ENCODE results near the gene MAP2K7.

The MAP2K7 gene

GRCh38 chr19:7932276-7932929 is 28.7 kb downstream of the MAP2K7 start:
- no peaks in the 10 kb centered on the region for H3K27me3 ChIP-seq (ENCODE audit: control insufficient read depth, insufficient read depth, low read length)
- no peak overlapping the region for H3K4me2 ChIP-seq (ENCODE audit: low read length)
- H3K36me3 ChIP-seq (ENCODE audit: insufficient read depth, low read length): peaks cover 51% of the 10 kb centered on the region
- H3K9me3 ChIP-seq (replicated peaks; ENCODE audit: low read length): no peaks in the 10 kb centered on the region
- H3K9ac ChIP-seq (ENCODE audit: low read depth, low read length): no peak overlapping the region
- no peak overlapping the region for H3K4me3 ChIP-seq (ENCODE audit: low read length)
- H3K4me1 ChIP-seq (ENCODE audit: control insufficient read depth, insufficient read depth, low read length): peaks cover 30% of the 10 kb centered on the region

DNA sequence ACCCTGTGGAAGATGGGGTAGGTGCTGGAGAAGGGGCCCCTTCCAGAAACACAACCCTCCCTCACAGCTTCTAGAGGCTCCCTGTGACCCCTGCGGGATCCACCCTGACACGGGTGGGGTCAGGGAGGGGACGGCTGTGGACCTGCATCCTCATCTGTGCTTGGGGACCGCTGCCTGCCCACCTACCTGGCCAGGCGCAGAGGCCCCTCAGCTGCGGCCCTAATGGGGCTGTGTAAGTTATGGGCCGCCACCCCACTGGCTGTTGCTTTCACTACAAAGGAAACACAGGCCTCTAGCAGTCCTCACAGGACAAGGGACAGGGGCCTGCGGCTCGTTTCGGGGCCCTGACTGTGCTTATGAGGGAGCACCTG is 29.2 kb downstream of the MAP2K7 start:
- Histone ChIP-seq H3K36me3 (ENCODE audit: insufficient read depth, low read length) (peaks cover 56% of the 10 kb centered on the region), H3K9me3 (replicated peaks; ENCODE audit: low read length) (no peaks in the 10 kb centered on the region), H3K27me3 (ENCODE audit: control insufficient read depth, insufficient read depth, low read length) (no peaks in the 10 kb centered on the region), H3K4me1 (ENCODE audit: control insufficient read depth, insufficient read depth, low read length) (peaks cover 25% of the 10 kb centered on the region), H3K4me2 (ENCODE audit: low read length) (no peak overlapping the region), H3K9ac (ENCODE audit: low read depth, low read length) (no peak overlapping the region), H3K4me3 (ENCODE audit: low read length) (no peak overlapping the region)

DNA sequence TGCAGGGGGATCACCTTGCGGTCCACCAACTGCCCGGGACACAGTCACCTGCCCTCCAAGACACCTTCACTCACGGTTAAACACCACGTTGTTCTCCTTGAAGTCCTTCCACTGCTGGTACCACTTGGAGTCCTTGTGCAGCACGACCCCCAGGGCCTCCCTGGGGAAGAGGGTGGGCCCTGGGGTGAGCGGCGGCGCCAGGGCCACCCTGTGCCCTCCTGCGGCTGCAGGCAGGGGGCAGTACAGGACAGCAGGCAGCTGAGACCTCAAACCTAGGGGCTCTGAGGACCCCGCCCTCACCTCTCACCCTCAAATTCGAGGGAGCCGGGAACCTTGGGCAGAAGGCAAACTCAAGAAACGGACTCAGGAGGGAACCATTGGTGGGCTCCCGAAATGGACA is 29.7 kb downstream of the MAP2K7 start:
- H3K36me3 ChIP-seq (ENCODE audit: insufficient read depth, low read length): peaks cover 57% of the 10 kb centered on the region
- no peak overlapping the region for H3K4me2 ChIP-seq (ENCODE audit: low read length)

DNA sequence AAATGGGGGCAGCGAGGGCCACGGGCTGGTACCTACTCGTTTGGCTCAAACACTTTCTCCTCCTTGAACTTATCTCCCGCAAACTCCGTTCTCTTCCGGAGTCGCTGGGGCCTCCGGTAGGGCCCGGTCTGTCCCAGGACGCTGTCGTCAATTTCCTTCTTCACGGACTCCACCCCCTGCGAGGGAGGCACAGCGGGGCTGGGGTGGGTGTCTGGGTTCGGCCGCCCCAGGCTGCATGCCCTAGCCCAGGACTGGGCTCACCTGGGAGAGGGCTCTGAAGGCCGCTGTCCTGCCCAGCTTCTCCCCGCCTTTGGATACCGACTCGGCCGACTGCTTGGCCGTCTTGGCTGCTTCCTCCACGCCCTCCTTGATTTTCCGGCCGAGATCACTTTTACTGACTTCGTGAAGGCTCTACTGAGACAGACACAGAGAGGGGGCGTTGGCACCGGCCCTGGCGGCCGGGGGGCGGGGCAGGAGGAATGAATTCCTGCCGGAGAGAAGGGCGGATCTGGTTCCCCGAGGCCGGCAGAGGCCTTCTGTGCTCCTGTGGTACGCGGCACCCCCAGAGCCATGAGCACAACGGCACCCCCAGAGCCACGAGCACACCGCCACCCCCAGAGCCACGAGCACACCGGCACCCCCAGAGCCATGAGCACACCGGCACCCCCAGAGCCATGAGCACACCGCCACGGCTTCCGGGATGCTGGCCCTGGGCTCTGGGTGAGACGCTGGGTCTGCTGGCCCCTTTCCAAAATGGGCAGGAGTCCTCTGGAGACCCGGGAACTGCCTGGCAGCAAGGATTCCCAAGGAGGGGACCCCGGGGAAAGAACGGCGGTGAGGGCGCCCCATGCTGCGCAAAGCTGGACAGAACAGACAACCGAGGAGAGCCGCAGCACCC is 30.4 kb downstream of the MAP2K7 start:
- Histone ChIP-seq H3K4me1 (ENCODE audit: control insufficient read depth, insufficient read depth, low read length) (peaks cover 15% of the 10 kb centered on the region), H3K9ac (ENCODE audit: low read depth, low read length) (no peak overlapping the region), H3K27me3 (ENCODE audit: control insufficient read depth, insufficient read depth, low read length) (no peaks in the 10 kb centered on the region), H3K9me3 (replicated peaks; ENCODE audit: low read length) (no peaks in the 10 kb centered on the region), H3K4me2 (ENCODE audit: low read length) (no peak overlapping the region), H3K4me3 (ENCODE audit: low read length) (no peak overlapping the region), H3K36me3 (ENCODE audit: insufficient read depth, low read length) (peaks cover 60% of the 10 kb centered on the region)

More for the DNA sequence above, 29.7 kb downstream of the MAP2K7 start:
- no peak overlapping the region for H3K4me3 ChIP-seq (ENCODE audit: low read length)
- H3K4me1 ChIP-seq (ENCODE audit: control insufficient read depth, insufficient read depth, low read length): peaks cover 20% of the 10 kb centered on the region
- H3K27me3 ChIP-seq (ENCODE audit: control insufficient read depth, insufficient read depth, low read length): no peaks in the 10 kb centered on the region
- no peaks in the 10 kb centered on the region for H3K9me3 ChIP-seq (replicated peaks; ENCODE audit: low read length)
- H3K9ac ChIP-seq (ENCODE audit: low read depth, low read length): no peak overlapping the region

DNA sequence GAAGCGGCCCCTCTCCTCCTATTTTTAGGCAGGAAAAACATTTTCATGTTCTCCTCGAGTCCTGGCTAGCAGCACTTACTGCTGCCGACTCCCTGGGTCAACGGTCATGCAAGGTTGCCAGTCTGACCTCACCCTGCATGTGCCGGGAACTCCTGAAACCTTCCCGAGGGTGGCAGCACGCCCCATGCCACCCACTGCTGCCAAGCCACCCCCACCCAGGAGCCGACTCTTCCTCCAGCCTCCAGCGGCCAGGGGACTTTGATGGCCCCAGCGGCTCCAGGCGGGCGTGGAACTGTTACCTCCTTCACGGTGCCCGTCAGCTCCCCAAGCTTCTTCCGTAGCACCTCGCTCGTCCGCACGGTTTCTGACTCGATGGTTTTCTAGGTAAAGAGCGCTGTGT is 31.1 kb downstream of the MAP2K7 start:
- Histone ChIP-seq H3K4me3 (ENCODE audit: low read length) (no peak overlapping the region), H3K4me1 (ENCODE audit: control insufficient read depth, insufficient read depth, low read length) (peaks cover 8% of the 10 kb centered on the region), H3K9me3 (replicated peaks; ENCODE audit: low read length) (no peaks in the 10 kb centered on the region), H3K9ac (ENCODE audit: low read depth, low read length) (no peak overlapping the region), H3K27me3 (ENCODE audit: control insufficient read depth, insufficient read depth, low read length) (no peaks in the 10 kb centered on the region), H3K36me3 (ENCODE audit: insufficient read depth, low read length) (peaks cover 60% of the 10 kb centered on the region), H3K4me2 (ENCODE audit: low read length) (no peak overlapping the region)

DNA sequence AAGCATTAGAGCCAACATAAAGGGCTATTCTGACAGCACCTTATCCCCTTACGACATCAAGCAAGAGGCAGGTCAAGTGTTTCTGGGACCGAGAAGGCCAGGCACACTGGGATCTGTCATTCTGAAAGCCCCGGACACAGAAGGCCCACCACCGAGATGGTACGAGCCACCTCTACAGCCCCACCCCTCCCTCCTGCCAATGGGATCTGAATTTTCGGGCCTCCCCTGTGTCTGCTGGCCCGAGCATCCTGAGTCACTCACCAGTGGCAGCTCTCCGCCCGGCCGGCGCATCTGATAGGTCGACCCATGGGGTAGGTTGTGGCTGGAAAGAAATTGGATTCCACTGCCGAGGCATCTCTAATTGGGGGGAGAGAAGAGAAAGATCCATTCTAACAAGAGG is 37.2 kb downstream of the MAP2K7 start:
- Histone ChIP-seq H3K36me3 (ENCODE audit: insufficient read depth, low read length) (peaks cover 23% of the 10 kb centered on the region), H3K4me1 (ENCODE audit: control insufficient read depth, insufficient read depth, low read length) (peaks cover 3% of the 10 kb centered on the region), H3K4me2 (ENCODE audit: low read length) (no peak overlapping the region), H3K4me3 (ENCODE audit: low read length) (no peak overlapping the region), H3K27me3 (ENCODE audit: control insufficient read depth, insufficient read depth, low read length) (no peaks in the 10 kb centered on the region), H3K9me3 (replicated peaks; ENCODE audit: low read length) (no peaks in the 10 kb centered on the region), H3K9ac (ENCODE audit: low read depth, low read length) (no peak overlapping the region)

GRCh38 chr19:7941895-7942596 is 38.4 kb downstream of the MAP2K7 start:
- peak overlapping the region; percentile 88 for H3K4me2 ChIP-seq (ENCODE audit: low read length)
- no peak overlapping the region for H3K9ac ChIP-seq (ENCODE audit: low read depth, low read length)
- H3K4me1 ChIP-seq (ENCODE audit: control insufficient read depth, insufficient read depth, low read length): peaks cover 3% of the 10 kb centered on the region
- peak overlapping the region; percentile 91 for H3K4me3 ChIP-seq (ENCODE audit: low read length)
- peaks cover 21% of the 10 kb centered on the region for H3K36me3 ChIP-seq (ENCODE audit: insufficient read depth, low read length)
- no peaks in the 10 kb centered on the region for H3K27me3 ChIP-seq (ENCODE audit: control insufficient read depth, insufficient read depth, low read length)
- H3K9me3 ChIP-seq (replicated peaks; ENCODE audit: low read length): no peaks in the 10 kb centered on the region

DNA sequence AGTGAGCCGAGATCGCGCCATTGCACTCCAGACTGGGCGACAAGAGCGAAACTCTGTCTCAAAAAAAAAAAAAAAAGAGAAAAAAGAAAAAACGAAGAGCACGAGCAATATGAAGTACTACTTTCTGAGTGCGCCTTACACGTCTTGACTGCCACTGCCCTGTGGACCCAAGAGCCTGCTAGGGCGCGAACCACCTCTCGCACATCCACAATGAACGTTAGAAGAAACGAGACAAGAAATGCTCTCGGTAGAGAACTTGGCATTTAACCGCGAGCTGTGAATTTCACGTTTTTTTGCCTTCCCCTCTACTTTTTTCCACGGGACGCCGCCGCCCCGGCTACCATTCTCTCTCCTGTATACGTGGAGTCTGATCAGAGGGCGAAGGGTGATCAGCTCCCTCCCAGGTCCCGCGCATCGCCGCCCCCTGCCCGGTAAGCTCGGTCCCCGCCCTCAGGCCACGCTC is 39.3 kb downstream of the MAP2K7 start:
- peaks cover 3% of the 10 kb centered on the region for H3K4me1 ChIP-seq (ENCODE audit: control insufficient read depth, insufficient read depth, low read length)
- H3K27me3 ChIP-seq (ENCODE audit: control insufficient read depth, insufficient read depth, low read length): no peaks in the 10 kb centered on the region

DNA sequence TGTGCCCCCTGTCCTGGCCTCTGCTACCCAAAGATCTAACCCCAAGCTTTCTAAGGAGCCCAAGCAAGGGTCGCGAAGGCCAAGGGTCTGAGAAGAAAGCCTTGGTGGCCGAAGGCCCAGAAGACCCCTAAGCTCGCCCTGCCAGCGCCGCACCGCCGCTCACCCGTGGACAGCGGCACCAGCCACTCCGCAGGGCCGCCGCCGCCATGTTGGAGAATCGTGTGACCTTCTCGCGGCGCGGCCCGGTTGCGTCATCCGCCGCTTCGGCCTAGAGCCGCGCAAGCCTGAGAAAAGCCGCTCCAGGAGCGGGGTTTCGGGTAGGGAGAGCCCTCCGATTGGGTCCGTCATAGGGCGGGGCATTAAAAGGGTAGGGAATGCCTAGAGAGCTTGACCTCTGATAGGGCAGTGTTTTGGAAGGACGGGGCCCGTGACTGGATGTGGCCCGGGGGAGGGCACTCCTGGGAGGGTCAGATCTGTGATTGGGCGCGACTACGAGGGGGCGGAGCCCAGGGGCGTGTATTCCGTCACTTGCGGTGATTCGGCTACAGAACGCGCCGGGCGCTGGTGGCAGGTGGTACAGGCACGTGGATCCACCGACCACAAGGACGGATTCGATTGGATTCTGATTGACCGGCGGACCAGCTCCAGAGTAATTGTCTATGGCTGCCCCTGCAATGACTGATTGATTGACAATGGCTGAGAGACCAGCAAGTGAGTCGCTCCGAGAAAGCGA is 39.9 kb downstream of the MAP2K7 start, which contains the start of gene TIMM44:
Gene TIMM44 (minus strand): TSS at position 223 of the 733 bp plus-strand sequence. CDS start 15 bp downstream, at position 208.
- no peaks in the 10 kb centered on the region for H3K27me3 ChIP-seq (ENCODE audit: control insufficient read depth, insufficient read depth, low read length)
- H3K36me3 ChIP-seq (ENCODE audit: insufficient read depth, low read length): peaks cover 13% of the 10 kb centered on the region
- peak within 1 kb of the TSS; percentile 91 for H3K4me3 ChIP-seq (ENCODE audit: low read length)
- H3K9me3 ChIP-seq (replicated peaks; ENCODE audit: low read length): no peaks in the 10 kb centered on the region
- H3K9ac ChIP-seq (ENCODE audit: low read depth, low read length): peak within 1 kb of the TSS; percentile 97
- peaks cover 3% of the 10 kb centered on the region for H3K4me1 ChIP-seq (ENCODE audit: control insufficient read depth, insufficient read depth, low read length)
- peak within 1 kb of the TSS; percentile 98 for H3K4me2 ChIP-seq (ENCODE audit: low read length)

More for the DNA sequence above, 39.3 kb downstream of the MAP2K7 start:
- peak overlapping the region; percentile 91 for H3K4me3 ChIP-seq (ENCODE audit: low read length)
- H3K9me3 ChIP-seq (replicated peaks; ENCODE audit: low read length): no peaks in the 10 kb centered on the region
- H3K9ac ChIP-seq (ENCODE audit: low read depth, low read length): peak overlapping the region; percentile 97
- H3K36me3 ChIP-seq (ENCODE audit: insufficient read depth, low read length): peaks cover 13% of the 10 kb centered on the region
- H3K4me2 ChIP-seq (ENCODE audit: low read length): peak overlapping the region; percentile 88

GRCh38 chr19:7944177-7944761 is 40.6 kb downstream of the MAP2K7 start:
- Histone ChIP-seq H3K36me3 (ENCODE audit: insufficient read depth, low read length) (peaks cover 10% of the 10 kb centered on the region), H3K4me1 (ENCODE audit: control insufficient read depth, insufficient read depth, low read length) (peaks cover 3% of the 10 kb centered on the region), H3K9me3 (replicated peaks; ENCODE audit: low read length) (no peaks in the 10 kb centered on the region), H3K4me2 (ENCODE audit: low read length) (peak overlapping the region; percentile 98), H3K4me3 (ENCODE audit: low read length) (peak overlapping the region; percentile 79), H3K9ac (ENCODE audit: low read depth, low read length) (peak overlapping the region; percentile 67), H3K27me3 (ENCODE audit: control insufficient read depth, insufficient read depth, low read length) (no peaks in the 10 kb centered on the region)

Data from skeletal muscle satellite cell (primary cell).